GM12878 (cell line): Measurements from ENCODE around the gene OR14I1. TPM values are rescaled to one million over a fixed set of nuclear protein-coding genes. Genes with fewer than 3 reads are reported as not detected.
A peak's percentile ranks its signal among the peaks of the same experiment; 100 is the strongest.

Experiments
- EGR1 ChIP-seq, 2 experiments: IDR thresholded peaks; 1 replicate in 1 of 2; 2 replicates in 1 of 2; pipeline ENCODE4 v1.6.1; 2011 to 2012; ENCODE audit warnings: low read depth in 2 of 2, low read length in 2 of 2, borderline replicate concordance in 1 of 2, mild to moderate bottlenecking in 1 of 2, moderate library complexity in 1 of 2
- ETV6 ChIP-seq, 2 experiments: fragments of 450-650 bp in 1 of 2; IDR thresholded peaks in 1 of 2; conservative IDR thresholded peaks in 1 of 2; 2 replicates each; pipeline ENCODE4 v1.6.1; 2014; ENCODE audit warnings: antibody characterized with exemption in 1 of 2, borderline replicate concordance in 1 of 2, low read depth in 1 of 2, mild to moderate bottlenecking in 1 of 2, moderate library complexity in 1 of 2
- GABPA ChIP-seq: IDR thresholded peaks from 2 replicates; pipeline ENCODE4 v1.6.1; 2014; ENCODE audit warnings: antibody characterized with exemption, low read depth, mild to moderate bottlenecking, inconsistent platforms
- JUNB ChIP-seq: IDR thresholded peaks from 2 replicates; pipeline ENCODE4 v1.6.1; 2016; ENCODE audit warnings: antibody characterized with exemption, mild to moderate bottlenecking
- MEF2B ChIP-seq: fragments of 450-650 bp; IDR thresholded peaks from 2 replicates; pipeline ENCODE4 v1.6.1; 2018; ENCODE audit warnings: mild to moderate bottlenecking, moderate library complexity; ENCODE audit not compliant: partially characterized antibody, poor library complexity, severe bottlenecking
- PML ChIP-seq: IDR thresholded peaks from 2 replicates; pipeline ENCODE4 v1.6.1; 2012; ENCODE audit warnings: low read length, inconsistent platforms
- RCOR1 ChIP-seq: conservative IDR thresholded peaks from 2 replicates; pipeline ENCODE4 v1.6.1; 2012; ENCODE audit warnings: low read depth, low read length, improper control_type of control experiment
- SPI1 ChIP-seq: IDR thresholded peaks from 2 replicates; pipeline ENCODE4 v1.6.1; 2011; ENCODE audit warnings: low read depth, mild to moderate bottlenecking, low read length, moderate library complexity, borderline replicate concordance; ENCODE audit not compliant: insufficient read depth
- ZNF384 ChIP-seq: IDR thresholded peaks from 2 replicates; pipeline ENCODE4 v1.6.1; 2012; ENCODE audit warnings: low read depth, mild to moderate bottlenecking, low read length, improper control_type of control experiment, borderline replicate concordance
- polyA plus RNA-seq, 11 experiments: library from polyadenylated mRNA; depleted of rRNA in 4 of 11; unstranded in 6 of 11; stranded (reverse) in 5 of 11; fragments of >200 nt; fragmentation: Nextera tagmentation in 4 of 11; fragmentation: Illumina TruSeq in 1 of 11; extraction: Ambion mirVana in 4 of 11; extraction: Trizol in 1 of 11; gene quantifications; 1 replicate in 1 of 11; 2 replicates in 10 of 11; pipeline versions ENCODE4 v1.2.1 to v1.2.3, GENCODE V29; 2011 to 2016; ENCODE audit warnings: inconsistent platforms in 2 of 11, missing spikeins in 2 of 11, low read depth in 1 of 11
- total RNA-seq, 4 experiments: library from RNA; depleted of rRNA in 3 of 4; stranded (reverse); fragments of >200 nt in 3 of 4; fragmentation: Illumina TruSeq in 1 of 4; extraction: Trizol in 1 of 4; gene quantifications; 2 replicates each; pipeline versions ENCODE4 v1.2.1 to v1.2.3, GENCODE V29; 2013 to 2021
- TF ChIP-seq, protein P1 (sequence below): fragments of 450-650 bp; IDR thresholded peaks from 2 replicates; pipeline ENCODE4 v1.6.1; 2017; ENCODE audit warnings: low read depth, mild to moderate bottlenecking, moderate library complexity

OR14I1 gene
- total and polyA plus RNA-seq, 10 of the 15 experiments (the other 5 are each of a cell fraction or from before 2014, with no cell fraction given), result 0.21 to 1.5 (median 0.79) TPM

GRCh38 chr1:248688527-248689298 lies 13.9 kb downstream of the OR14I1 start (continued):
- peak; percentile 5; the same call in 1 of the 2 replicates for TF ChIP-seq ZNF384
- TF ChIP-seq RCOR1, result no peak
- TF ChIP-seq MEF2B, result peak; percentile 99
- TF ChIP-seq GABPA, result no peak
- no peak for TF ChIP-seq PML
- peak; percentile 41; the same call in 1 of the 2 replicates for TF ChIP-seq SPI1
- TF ChIP-seq JUNB, result peak; percentile 75
- TF ChIP-seq, protein P1, sequence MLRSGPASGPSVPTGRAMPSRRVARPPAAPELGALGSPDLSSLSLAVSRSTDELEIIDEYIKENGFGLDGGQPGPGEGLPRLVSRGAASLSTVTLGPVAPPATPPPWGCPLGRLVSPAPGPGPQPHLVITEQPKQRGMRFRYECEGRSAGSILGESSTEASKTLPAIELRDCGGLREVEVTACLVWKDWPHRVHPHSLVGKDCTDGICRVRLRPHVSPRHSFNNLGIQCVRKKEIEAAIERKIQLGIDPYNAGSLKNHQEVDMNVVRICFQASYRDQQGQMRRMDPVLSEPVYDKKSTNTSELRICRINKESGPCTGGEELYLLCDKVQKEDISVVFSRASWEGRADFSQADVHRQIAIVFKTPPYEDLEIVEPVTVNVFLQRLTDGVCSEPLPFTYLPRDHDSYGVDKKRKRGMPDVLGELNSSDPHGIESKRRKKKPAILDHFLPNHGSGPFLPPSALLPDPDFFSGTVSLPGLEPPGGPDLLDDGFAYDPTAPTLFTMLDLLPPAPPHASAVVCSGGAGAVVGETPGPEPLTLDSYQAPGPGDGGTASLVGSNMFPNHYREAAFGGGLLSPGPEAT, result peak; percentile 91
- peak in 1 of 2 experiments; percentile 35; a peak in 1 of 3 replicates for TF ChIP-seq EGR1 (IDR thresholded peaks at IDR 0.05; ENCODE audit: borderline replicate concordance in 1 of 2, low read depth in 2 of 2, low read length in 2 of 2)
- no peak for TF ChIP-seq ETV6 (conservative IDR thresholded peaks at IDR 0.05 in 1 of 2, IDR thresholded peaks at IDR 0.05 in 1 of 2; ENCODE audit: borderline replicate concordance in 1 of 2, low read depth in 1 of 2)
